ENCODE data around the gene USP6NL.
"Not testable (repeated sequence)": the region's sequence is repeated elsewhere in the genome, so short reads cannot be mapped to it uniquely, and the experiment has no call there.

The USP6NL gene

DNA sequence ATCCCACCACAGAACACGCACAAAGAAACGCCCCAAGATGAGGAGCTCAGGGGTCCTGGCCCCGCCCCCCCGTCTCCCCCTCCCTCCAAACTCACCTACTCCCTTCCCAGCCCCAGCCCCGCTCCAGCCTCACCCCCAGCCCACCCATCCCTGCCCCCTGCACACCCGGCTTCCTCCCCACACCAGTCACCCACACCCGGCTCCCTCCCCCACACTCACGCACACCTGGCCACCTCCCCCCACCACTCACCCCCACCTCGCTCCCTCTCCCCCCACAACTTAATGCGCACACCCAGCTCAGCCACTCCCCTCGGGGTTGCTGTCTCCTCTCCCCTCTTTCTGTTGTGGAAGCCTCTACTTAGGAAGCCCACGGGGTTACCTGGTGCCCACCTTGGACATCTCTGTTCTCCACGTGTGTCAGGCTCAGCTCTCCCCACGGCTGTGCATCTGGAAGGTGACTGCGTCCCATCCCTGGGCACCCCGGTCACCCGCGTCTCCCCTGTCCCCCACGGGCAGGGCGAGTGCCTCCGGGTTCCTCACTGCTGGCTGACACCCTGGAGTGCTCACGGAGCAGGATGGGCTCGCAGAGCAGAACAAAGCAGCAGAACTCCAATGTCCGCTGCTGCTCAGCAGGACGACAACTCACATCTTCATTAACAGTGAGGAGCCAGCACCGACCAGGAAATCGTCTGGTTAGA lies 166.8 kb downstream of the USP6NL start:
- no peak for DNase-seq (ENCODE audit: low read depth)

DNA sequence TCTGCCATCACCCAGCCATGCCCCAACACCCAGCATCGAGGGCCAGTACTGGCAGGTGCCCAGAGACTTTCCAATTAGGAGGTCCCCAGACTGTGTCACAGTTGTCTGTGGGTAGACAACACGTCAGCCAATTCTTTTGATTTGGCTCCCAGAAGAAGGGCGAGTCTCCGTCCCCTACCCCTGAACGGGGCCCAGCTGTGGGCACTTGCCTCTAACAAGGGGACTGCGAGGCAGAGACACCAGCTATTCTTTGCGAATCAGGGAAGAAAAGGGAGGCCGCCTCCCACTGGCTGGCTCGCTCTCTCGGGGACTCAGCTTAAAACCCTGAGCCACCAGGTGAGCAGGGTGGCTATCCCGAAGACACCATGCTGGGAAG lies 167.3 kb downstream of the USP6NL start:
- DNase-seq (ENCODE audit: low read depth): no peak

DNA sequence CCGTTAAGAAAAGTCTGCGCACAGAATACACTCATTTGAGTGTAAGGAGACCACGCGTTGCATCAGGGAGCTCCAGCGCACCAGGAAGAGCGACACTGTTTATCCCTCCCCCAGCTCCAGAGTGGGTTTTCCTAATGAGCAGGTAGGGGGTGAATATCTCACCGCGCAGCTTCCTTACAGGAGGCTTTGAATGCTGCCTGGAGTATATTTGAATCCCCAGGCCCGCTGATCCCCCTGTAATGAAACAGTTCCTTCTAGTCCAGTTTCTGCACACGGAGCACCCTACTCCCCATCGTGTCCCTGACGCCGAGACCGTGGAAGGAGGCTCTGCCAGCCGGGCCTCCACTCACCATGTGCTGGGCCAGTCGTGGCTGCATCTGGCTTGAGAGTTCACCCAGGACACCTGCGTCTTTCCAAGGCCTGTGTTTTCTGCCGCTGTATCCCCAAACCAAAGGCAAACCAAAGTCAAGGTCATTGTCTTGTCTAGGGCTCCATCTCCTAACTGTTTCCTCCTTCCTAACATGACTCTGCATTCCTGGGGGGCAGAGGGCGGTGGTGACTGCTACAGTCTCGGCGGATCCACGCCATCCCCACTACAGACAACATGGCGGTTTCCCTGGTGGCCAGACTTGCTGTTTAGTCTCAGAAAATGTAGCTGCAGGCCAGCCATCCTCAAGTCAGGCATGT lies 167.8 kb downstream of the USP6NL start:
- no peak for DNase-seq (ENCODE audit: low read depth)

DNA sequence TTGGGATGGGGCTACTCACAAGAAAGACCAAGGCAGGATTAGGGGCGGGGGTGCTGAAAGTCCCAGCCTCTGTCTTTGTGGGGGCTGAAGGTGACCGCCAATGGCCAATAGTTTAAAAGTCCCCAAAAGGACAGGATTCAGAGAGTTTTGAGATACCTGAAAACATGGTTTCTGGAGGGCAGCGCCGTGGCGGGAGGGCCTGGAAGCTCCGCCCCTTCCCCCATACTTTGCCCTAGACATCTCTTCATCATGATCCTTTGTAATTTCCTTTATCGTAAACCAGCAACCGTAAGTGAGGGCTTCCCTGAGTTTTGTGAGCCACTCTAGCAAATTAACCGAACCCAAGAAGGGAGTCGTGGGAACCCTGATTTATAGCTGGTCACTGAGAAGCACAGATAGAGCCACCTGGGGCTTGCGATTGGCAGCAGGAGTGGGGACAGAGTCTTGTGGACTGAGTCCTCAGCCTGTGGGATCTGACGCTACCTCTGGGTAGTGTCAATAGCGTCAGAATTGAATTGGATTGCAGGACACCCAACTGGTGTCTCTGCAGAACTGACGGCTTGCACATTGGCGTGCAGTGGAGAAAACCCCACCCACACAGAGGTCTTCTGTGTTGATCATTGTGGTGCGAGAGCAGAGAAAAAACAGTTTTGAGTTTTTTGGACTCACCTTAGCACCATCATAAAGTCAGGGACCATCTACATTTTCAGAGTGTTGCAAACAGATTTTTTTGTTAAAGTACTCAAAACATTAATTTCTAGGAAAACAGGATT lies 169.3 kb downstream of the USP6NL start:
- DNase-seq (ENCODE audit: low read depth): no peak

DNA sequence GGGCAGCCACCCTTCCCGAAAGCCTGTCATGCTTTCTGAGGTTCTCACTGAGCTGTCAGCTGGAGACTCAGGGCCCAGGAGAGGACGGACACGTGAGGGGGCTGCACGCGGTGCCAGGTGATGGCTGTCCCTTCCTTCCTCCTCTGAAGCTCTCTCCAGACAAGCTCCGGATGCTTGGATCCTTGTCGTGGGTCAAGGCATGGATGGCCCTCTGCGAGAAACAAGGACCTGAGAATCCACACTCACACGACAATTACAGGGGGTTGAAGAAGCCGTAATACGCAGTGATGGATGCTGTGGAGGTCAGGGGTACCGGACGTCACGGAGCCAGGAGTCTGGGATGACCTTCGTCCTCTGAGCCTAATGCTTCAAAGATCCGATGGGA lies 170.3 kb downstream of the USP6NL start:
- DNase-seq (ENCODE audit: low read depth): no peak

DNA sequence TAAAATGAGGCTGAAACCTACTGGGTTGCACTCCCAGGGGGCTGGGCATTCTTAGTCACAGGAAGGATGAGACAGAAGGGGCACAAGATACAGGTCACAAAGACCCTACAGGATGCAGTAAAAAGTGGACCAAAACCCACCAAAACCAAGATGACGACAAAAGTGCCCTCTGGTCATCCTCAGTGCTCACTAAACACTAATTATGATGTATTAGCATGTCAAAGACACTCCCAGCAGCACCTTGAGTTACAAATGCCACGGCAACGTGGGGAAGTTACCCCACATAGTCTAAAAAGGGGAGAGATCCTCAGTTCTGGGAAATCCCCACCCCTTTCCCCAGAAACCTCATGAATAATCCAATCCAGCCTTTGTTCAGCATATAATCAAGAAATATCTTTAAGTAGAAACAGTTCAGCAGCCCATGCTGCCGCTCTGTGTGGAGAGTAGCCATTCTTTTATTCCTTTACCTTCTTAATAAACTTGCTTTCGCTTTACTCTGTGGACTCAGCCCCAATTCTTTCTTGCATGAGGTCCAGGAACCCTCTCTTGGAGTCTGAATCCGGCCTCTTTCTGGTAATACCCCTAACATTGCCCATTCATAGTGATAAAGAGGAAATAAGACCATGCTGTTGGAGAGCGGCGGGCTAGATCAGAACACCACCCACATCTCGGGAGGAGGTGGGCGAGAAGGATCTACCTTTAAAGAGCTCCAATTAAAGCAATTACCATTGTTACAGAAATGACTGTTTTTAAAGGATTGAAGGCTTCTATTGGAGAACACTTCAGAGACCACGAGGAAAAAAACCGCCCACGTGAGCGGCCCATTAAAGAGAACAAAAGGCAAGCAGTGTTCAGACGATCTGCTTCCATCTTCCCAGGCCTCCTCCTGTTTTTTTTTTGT lies 170.9 kb downstream of the USP6NL start:
- DNase-seq (ENCODE audit: low read depth): no peak

DNA sequence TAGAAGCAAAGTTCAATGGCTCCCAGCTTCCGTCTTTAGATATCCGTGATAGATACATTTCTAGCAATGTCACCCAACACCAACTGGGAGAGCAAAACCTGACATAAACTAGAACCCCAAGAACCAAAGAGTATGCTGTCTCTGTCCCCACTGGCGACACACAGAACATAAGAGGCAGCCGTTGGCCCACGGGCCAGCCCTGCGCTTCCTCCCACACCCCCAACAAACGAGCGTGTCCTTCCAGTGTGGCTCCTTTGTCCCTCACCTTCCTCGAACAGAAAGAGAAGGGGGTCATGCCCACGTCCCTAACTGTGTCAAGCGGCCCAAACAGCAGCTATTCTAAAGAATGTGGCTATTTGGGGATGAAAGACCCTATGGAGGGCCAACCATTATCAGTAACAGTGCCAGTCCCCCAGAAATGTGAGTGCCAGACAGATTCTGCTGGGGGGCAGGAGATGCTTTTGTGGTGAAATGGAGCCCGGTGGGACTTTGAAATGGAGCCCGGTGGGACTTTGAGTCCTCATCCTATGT lies 171.9 kb downstream of the USP6NL start:
- DNase-seq (ENCODE audit: low read depth): no peak

DNA sequence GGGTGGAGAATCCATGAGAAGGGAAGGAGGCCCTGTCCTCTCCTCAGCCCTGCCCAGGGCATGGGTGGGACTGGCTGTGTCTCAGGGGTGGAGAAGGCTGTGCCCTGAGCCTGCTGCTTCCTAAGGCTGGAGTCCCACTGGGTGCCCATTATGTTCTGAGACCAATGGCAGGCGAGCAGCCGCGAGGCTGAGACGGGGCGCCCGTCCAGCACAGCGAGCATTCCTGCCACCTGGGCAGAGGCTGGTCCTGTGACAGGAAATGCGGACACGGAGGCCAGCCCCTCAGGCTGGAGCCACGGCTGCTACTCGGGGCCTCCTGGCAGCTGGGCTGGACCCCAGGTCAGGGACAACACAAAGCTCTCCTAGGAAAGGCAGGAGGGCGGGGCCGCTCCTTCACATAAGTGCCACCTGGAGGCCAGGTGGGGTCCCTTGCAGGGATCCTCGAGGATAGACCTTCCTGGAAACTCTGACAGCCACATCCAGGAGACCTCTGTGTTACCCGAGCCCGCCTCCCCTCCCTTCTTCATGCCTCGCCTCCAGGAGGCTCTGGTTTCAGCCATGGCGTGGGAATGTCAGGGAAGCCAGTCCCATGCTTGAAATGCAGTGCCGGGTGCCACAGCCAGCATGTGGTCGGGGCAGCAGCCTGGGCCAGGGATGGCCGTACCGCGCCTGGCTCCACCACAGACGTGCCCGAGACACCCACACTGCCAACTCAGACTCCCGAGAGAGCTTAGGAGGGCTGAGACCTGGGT lies 173.9 kb downstream of the USP6NL start:
- DNase-seq (ENCODE audit: low read depth): no peak

DNA sequence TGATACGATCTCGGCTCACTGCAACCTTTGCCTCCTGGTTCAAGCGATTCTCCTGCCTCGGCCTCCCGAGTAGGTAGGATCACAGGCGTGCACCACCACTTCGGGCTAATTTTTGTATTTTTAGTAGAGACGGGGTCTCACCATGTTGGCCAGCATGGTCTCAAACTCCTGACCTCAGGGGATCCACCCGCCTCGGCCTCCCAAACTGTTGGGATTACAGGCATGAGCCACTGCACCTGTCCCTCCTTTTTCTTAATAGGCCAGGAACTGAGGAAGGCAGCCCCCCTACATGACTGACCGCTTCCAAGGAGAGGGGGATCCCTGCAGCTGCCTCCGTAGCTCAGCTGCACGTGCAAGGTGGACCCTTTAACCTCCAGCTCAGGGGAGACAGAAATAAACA lies 175.0 kb downstream of the USP6NL start:
- DNase-seq (ENCODE audit: low read depth): not testable (repeated sequence)

DNA sequence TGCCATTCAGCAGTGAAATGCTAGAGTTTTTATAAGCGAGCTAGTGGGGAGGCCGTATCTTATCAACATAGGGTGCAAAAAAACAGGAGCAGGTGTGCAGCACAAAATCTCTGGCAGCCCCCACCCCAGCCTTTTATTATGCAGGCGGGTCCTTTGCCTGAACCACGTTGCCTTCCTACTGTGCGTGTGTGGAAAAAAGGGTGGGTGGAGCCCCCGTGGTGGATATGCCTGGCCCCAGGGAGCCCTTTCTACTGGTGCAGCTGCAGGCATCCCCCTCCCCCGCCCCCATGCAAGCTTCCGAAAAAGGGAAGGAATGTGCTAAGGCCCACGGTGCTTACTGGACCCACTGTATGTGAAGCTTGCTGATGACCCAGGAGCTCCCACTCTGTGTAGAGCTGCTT lies 175.9 kb downstream of the USP6NL start:
- no peak for DNase-seq (ENCODE audit: low read depth)

DNA sequence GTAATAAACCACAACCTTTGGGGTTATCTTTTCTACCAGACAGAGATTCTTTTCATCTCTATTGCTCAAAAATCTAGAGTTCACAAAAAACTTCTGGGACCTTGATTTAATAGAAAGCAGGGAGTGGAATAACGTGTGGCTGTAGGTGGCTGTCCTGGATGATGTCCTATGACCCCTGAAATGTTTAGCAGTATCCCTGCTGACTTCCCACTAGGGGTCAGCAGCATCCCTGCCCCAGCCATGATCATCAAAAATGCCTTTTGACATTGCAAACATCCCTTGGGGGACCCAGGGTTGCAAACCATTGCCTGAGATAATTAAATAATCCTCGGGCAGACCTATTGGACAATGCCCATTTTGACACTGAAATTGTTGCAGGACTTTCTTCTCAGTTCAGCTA lies 177.1 kb downstream of the USP6NL start:
- no peak for DNase-seq (ENCODE audit: low read depth)

DNA sequence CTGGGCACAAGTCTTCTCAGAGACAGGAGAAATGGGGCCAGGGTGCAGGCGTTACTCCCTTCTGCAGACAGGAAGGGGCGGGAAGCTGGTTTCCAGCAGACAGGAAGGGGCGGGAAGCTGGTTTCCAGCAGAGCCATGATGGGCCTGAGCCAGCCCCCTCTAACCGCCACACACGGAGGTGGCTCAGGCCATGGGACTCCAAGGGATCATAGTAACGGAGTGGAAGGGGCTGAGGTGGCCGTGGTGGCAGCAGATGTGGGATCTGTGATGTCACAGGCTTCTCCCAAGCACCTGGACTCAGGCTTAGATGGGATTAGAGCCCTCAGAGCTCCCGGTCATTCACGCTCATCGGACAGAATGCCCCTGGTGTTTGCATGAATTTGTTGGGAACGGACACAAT lies 177.8 kb downstream of the USP6NL start:
- no peak for DNase-seq (ENCODE audit: low read depth)

DNA sequence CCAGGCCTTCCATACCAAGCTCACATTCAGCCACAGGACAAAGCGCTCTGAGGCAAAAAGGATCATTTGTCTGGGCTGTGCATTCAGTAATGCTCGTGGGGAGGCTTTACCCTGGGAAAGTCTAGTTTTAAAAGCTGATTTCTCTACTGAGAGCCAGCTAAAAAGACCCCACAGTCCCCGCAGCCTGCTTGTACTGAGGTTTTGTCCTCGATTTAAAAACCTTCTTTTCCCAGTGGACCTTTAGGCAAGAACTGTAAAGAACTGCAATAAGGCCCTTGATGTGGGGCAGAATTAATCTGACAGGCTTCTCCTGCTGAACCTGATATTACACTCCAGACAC lies 180.3 kb downstream of the USP6NL start:
- no peak for DNase-seq (ENCODE audit: low read depth)

DNA sequence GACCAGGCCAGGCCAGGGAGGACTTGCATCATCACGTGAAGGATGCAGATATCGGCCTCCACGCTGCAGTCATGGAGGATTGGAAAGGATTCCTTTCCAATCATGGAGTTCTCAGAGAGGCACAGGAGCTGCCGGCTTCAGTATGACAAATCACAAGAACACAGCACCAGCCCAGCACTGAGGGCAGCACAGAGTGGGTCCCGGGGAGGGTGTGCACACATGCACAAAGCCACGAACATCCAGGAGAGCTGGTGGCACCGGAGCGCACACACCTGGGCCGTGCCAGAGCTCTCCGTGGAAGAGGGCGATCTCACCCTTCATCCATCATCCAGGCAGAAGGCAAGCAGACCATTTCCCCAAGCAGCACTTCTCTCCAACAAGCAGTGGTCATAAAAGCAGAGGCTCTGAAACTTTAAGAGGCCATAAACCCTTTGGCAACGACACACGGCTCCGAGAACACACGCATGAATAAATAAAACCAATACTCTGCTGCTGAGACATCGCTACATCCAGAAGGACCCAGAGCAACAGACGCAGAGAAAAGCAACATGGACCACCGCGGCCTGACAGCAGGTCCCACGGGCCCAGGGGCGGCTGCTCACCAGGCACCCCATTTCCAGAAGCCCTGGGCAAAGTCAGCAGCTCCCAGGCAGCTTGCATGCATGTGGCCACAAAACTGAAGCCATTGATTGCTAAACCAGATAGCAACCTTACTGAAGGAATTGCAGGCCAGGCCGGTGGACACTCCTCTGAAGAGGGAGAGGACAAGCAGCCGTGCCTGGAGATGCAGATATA lies 180.8 kb downstream of the USP6NL start:
- DNase-seq (ENCODE audit: low read depth): no peak

DNA sequence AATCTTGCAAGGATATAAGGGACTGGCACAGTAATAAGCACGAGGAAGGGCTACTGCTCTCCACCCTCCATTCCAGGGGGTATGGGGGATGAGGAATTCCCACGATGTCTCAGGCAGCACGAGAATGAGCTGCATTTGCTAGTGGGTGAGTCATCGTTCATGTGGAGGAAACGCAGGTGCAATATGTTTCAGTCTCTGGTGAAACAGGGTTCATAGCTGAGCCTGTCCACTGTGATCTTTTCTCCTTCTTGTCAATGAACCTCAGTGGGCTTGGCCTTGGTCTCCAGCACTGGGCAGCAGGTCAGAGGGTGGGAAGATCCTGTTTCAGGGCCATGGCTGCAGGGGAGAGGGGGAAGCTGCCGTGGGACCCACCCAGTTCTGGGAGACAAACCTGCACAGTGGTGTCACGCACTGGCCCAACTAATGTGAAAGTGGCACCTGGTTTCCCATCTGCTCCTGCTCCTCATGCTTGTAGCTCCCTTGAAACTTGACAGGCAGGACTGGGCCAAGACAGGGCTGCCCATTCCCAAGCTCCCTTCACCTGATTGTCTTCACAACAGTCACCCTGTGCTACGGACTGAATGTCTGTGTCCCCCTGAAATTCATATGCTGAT lies 181.9 kb downstream of the USP6NL start:
- no peak for DNase-seq (ENCODE audit: low read depth)

DNA sequence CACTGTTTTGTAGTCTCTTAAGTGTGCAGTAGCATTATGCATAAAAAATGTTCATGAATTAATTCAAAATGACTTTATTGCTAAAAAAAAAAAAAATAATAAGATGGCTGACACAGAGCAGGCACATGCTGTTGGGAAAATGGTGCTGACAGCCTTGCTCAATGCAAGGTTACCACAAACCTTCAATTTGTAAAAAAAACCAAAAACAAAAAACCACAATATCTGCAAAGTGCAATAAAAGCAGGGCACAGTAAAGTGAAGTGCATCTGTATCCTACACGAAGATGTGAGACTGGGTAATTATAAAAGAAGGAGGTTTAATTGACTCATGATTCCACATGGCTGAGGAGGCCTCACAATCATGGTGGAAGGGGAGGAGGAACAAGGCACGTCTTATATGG lies 185.8 kb downstream of the USP6NL start:
- no peak for DNase-seq (ENCODE audit: low read depth)

DNA sequence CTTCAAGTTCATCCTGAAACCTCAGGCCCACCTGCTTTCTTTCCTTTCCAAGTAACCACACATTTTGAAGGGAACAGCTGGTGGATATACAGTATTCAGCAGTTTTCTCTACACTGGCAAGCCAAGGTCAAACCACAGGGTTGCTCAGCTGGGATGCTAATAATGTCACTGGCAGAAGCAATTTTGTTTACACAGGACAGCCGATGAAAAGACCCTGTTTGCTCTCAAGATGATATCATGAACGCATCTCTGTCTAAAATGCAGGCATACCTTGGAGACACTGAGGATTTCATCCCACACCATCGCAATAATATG lies 186.2 kb downstream of the USP6NL start:
- no peak for DNase-seq (ENCODE audit: low read depth)

DNA sequence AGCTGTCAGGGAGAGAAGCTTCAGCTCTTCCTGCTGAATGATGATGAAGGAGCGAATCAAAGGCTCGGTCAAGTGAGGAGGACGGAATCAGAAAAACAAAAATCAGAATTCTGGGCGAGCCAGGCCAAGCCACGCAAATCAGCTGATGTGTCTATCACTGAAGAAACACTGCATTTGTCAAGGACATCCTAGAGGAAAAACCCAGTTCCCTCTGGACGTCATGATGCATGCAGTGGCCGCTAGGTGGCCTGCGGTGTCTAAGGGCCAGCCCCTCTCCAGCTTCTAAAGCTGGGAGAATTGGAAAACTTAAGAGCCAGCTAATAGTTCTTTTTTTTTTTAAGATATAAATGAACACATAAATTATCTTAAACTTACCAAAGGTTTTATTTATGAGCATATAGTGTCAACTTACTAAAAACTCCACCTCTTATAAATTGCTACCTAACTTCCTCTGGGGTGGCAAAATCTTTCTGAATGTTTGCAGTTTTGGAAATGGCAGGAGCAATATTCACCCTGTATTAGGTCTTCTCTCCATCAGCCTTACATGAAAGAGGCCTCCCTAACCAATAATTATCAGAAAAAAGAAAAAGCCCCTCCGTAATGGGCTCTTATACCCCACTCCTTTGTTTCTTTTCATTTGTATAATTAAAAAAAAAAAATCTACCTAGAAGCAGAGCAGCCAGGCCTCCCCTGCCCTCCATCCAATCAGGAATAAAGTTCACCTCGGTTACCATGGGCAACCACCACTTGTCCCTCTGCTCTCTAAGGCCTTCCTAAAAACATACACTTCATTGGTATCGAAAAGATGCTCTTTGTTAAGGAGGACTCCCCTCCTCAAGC lies 186.8 kb downstream of the USP6NL start:
- no peak for DNase-seq (ENCODE audit: low read depth)

DNA sequence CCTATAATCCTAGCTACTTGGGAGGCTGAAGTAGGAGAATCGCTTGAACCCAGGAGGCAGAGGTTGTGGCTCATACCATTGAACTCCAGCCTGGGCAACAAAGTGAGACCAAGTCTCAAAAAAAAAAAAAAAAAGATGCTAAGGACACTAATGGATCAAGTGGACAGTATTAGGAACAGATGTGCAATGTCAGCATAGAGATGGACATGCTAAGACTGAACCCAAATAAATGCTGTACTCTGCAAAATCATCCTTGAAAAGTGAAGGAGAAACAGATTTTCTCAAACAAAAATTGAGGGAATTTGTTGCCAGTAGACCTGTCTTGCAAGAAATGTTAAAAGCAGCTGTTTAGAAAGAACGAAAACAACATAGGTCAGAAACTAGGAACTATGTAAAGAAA lies 194.5 kb downstream of the USP6NL start:
- DNase-seq (ENCODE audit: low read depth): no peak
